Esophagus squamous epithelium (tissue), 5 donors: ENCODE measurements around the gene HOXB8. TPM values are rescaled to one million over a fixed set of nuclear protein-coding genes. Genes with fewer than 3 reads are reported as not detected.
A peak's percentile ranks its signal among the peaks of the same experiment; 100 is the strongest.

ENCODE experiments used
- DNase-seq: peaks from one replicate; lab custom pipeline; 2025; lab: John Stamatoyannopoulos, UW
- H3K27ac ChIP-seq, 4 donors: fragments of 200-600 bp; sonication (generic); one replicate each; pipeline ENCODE4 v1.5.1; 2016 to 2019; ENCODE audit warnings: mild to moderate bottlenecking in 1 of 4
- H3K27me3 ChIP-seq, 4 donors: fragments of 200-600 bp; sonication (generic); 1 replicate in 3 of 4; 2 replicates in 1 of 4; pipeline versions ENCODE4 v1.5.1 to v1.6.0; 2017 to 2021; ENCODE audit warnings: antibody characterized with exemption in 1 of 4
- H3K36me3 ChIP-seq, 3 donors: fragments of 200-600 bp; sonication (generic); one replicate each; pipeline ENCODE4 v1.5.1; 2016 to 2019
- H3K4me1 ChIP-seq, 3 donors: fragments of 200-600 bp; sonication (generic); one replicate each; pipeline ENCODE4 v1.5.1; 2017 to 2019
- H3K4me3 ChIP-seq, 4 donors: fragments of 200-600 bp; sonication (generic); 1 replicate in 3 of 4; 2 replicates in 1 of 4; pipeline ENCODE4 v1.5.1; 2016 to 2019; ENCODE audit warnings: mild to moderate bottlenecking in 2 of 4, moderate library complexity in 1 of 4
- H3K9me3 ChIP-seq, 3 donors: fragments of 200-600 bp; sonication (generic); one replicate each; pipeline ENCODE4 v1.5.1; 2016 to 2019
- CTCF ChIP-seq, 6 experiments: fragments of 450-650 bp in 4 of 6; fragments of 200-600 bp in 2 of 6; sonication (generic) in 2 of 6; IDR thresholded peaks; one replicate each; pipeline ENCODE4 v1.5.1; 2016 to 2019; ENCODE audit warnings: antibody characterized with exemption in 6 of 6, mild to moderate bottlenecking in 4 of 6, moderate library complexity in 4 of 6
- POLR2A ChIP-seq, 4 donors: fragments of 450-650 bp; IDR thresholded peaks; one replicate each; pipeline ENCODE4 v1.6.1; 2017; ENCODE audit warnings: antibody characterized with exemption in 4 of 4, mild to moderate bottlenecking in 4 of 4, moderate library complexity in 3 of 4
- WGBS, 2 donors: methylation state at CpG; one replicate each; pipeline ENCODE4 v1.1.5; 2018; 5-methylcytosine and 5-hydroxymethylcytosine counted together
- intact Hi-C: fragments of 100-400 bp; cut with DNase I; formaldehyde crosslinking; loops from one replicate; pipeline ENCODE4 v1.15.0; 2022
- total RNA-seq, 4 donors: library from RNA; depleted of rRNA; stranded (reverse); fragments of >200 nt; gene quantifications; one replicate each; pipeline ENCODE4 v1.1.0, GENCODE V29; 2016
- donor health status: DM: yes; HTN: yes; CAD: no.

Gene HOXB8
- total RNA-seq, 4 donors from 2014 or later: not detected

- Histone ChIP-seq H3K4me3 (peak overlapping the region; percentile 10 to 83 (median 32)), H3K9me3 (no peaks in the 10 kb centered on the region), H3K27ac (peak overlapping the region; percentile 88 to 93 (median 92)), H3K4me1 (peaks cover 1 to 96% (median 60%) of the 10 kb centered on the region in 3 donors), H3K36me3 (no peaks in the 10 kb centered on the region), H3K27me3 (peaks cover 0 to 99% (median 6%) of the 10 kb centered on the region in 4 donors)
- no peak for DNase-seq
- intact Hi-C loops: no loop called here
- no peak for TF ChIP-seq POLR2A (IDR thresholded peaks at IDR 0.05)
- TF ChIP-seq CTCF (IDR thresholded peaks at IDR 0.05): no peak
- 21 to 40% methylated on average over 3 of the region's 3 CpGs for WGBS, 2 donors
Measured at GRCh38 chr17:48569240-48569582, 45.9 kb downstream of the HOXB8 start.

DNA sequence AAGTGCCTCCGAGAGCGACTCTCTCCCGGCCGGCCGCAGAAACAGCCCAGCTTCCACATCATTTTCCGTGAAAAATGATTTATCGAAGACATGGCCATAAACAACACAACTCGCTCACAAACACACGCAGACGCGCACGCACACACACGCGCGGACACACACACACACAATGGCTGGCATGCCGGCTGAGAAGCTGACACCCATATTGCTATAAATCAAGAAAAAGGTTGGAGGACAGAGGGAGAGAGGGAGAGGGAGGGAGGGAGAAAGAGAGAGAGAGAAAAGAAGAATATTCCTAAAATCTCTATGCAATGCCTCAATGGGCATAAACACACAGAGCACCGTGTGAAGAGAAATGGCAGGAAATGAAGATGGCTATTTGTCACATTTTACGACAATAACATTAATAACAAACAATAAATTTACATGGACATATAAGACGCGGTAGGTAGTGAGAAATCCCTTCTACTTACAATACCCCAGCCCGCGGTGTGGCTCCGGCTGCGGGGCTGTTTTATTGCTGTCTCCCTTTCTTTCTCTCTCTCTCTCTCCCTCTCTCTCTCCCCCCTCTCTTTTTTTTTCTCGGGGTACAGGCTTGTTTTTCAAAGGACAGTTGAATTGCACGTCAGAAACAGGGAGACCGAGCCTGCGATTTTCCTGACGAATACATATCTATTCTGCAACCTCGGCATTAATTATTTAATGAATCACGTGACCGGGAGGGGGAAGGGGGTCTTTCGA lies 46.4 kb downstream of the HOXB8 start:
- no peaks in the 10 kb centered on the region for H3K9me3 ChIP-seq
- TF ChIP-seq CTCF (IDR thresholded peaks at IDR 0.05) (no peak), POLR2A (IDR thresholded peaks at IDR 0.05) (no peak)
- H3K27ac ChIP-seq: peak overlapping the region; percentile 88 to 93 (median 92)
- H3K27me3 ChIP-seq: peaks cover 0 to 99% (median 4%) of the 10 kb centered on the region in 4 donors
- intact Hi-C loops: no loop called here
- no peaks in the 10 kb centered on the region for H3K36me3 ChIP-seq
- DNase-seq: no peak
- H3K4me3 ChIP-seq: peak overlapping the region; percentile 10 to 83 (median 32)
- peaks cover 7 to 96% (median 63%) of the 10 kb centered on the region in 3 donors for H3K4me1 ChIP-seq
- WGBS, 2 donors: 17 to 21% methylated on average over 31 to 33 of the region's 33 CpGs

DNA sequence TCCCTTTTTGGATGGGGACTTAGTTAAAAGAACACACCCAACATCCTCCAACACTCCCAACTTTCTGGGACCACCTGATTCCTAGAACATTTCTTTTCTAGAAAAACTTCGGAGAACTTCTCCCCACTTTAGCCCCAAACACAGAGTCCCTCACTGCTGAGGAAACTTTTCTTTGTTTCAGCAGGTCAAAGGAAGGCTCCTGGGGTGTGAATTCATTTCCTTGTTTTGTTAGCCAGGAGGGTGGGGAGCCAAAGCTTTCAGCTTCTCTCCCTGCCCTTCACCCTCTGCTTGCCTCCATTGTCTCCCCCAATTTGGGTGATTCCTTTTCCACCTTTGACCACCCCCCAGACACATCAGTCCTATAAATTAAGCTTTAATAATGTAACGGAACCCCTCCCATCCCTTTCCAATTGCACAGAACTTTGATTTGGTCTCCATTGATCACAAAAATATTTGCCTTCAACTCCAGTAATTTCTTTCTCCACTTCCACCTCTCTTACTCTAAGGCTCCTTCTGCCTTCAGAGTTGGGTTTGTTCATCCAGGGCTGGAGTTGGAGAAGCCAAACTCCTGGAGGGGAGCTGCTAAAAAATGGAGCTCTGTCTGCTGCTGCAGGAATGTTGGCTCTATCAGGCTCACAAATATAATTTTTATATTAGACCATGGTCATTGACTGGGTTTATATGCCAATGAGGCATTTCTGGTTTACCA lies 47.3 kb downstream of the HOXB8 start:
- intact Hi-C loops: no loop called here
- WGBS, 2 donors: 44 to 57% methylated on average over 2 of the region's 2 CpGs
- Histone ChIP-seq H3K27ac (peak overlapping the region; percentile 88 to 93 (median 92)), H3K36me3 (no peaks in the 10 kb centered on the region), H3K4me1 (peaks cover 12 to 96% (median 63%) of the 10 kb centered on the region in 3 donors), H3K4me3 (peak overlapping the region; percentile 10 to 83 (median 32)), H3K9me3 (no peaks in the 10 kb centered on the region), H3K27me3 (peaks cover 0 to 99% (median 3%) of the 10 kb centered on the region in 4 donors)
- TF ChIP-seq POLR2A (IDR thresholded peaks at IDR 0.05) (no peak), CTCF (IDR thresholded peaks at IDR 0.05) (no peak)
- no peak for DNase-seq

DNA sequence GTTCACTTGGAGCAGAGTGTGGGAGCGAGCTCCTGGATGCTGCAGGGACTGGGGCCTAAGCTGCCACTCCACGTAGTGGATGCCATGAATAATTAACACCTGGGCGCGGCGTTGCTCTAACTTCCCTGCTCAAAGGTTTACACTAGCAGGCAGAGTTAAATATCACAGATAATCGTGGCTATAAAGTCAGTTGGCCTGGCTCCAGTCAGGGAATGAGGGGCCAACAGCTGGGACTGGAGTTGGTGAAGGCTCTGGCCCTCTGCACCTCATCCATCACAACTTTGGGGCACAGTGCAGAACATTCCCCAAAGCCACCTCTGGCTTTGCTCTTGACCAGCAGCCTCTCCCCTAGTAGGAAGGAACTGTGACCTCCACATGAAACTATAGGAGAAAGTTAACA lies 47.9 kb downstream of the HOXB8 start:
- WGBS, 2 donors: 56 to 60% methylated on average over 4 to 6 of the region's 6 CpGs

More for the DNA sequence above, 47.9 kb downstream of the HOXB8 start:
- peaks cover 13 to 96% (median 63%) of the 10 kb centered on the region in 3 donors for H3K4me1 ChIP-seq
- no peaks in the 10 kb centered on the region for H3K36me3 ChIP-seq
- peaks cover 0 to 99% (median 3%) of the 10 kb centered on the region in 4 donors for H3K27me3 ChIP-seq
- no peak for TF ChIP-seq POLR2A (IDR thresholded peaks at IDR 0.05)
- TF ChIP-seq CTCF (IDR thresholded peaks at IDR 0.05): no peak
- H3K4me3 ChIP-seq: peak overlapping the region in 1 of 4 donors; percentile 83
- intact Hi-C loops: no loop called here
- peak overlapping the region; percentile 88 to 93 (median 92) for H3K27ac ChIP-seq
- DNase-seq: no peak
- no peaks in the 10 kb centered on the region for H3K9me3 ChIP-seq
